Mammary epithelial cell (primary cell): ENCODE measurements around the gene ATP10D.

Experiments
- CTCF ChIP-seq, 2 donors: IDR thresholded peaks in 1 of 2; conservative IDR thresholded peaks in 1 of 2; 2 replicates each; pipeline ENCODE4 v1.5.1; 2011 to 2012; ENCODE audit warnings: inconsistent platforms in 2 of 2, low read length in 2 of 2, mild to moderate bottlenecking in 2 of 2, control low read depth in 1 of 2, low read depth in 1 of 2; ENCODE audit not compliant: insufficient read depth in 1 of 2; ENCODE audit errors: extremely low read depth in 1 of 2
- EZH2 ChIP-seq: IDR thresholded peaks from 2 replicates; pipeline ENCODE4 v1.6.1; 2012; ENCODE audit warnings: low read length, inconsistent platforms, borderline replicate concordance

- no peak for TF ChIP-seq EZH2
- no peak for TF ChIP-seq CTCF (conservative IDR thresholded peaks at IDR 0.05 in 1 of 2, IDR thresholded peaks at IDR 0.05 in 1 of 2; ENCODE audit: extremely low read depth in 1 of 2, insufficient read depth in 1 of 2, low read depth in 1 of 2, low read length in 2 of 2)
Observed at GRCh38 chr4:47621181-47621580, 136.1 kb downstream of the ATP10D start.
